Measurements from ENCODE around the gene SLC16A12. TPM values are rescaled to one million over a fixed set of nuclear protein-coding genes. Genes with fewer than 3 reads are reported as not detected.
"Not testable (repeated sequence)": the region's sequence is repeated elsewhere in the genome, so short reads cannot be mapped to it uniquely, and the experiment has no call there.

Gene SLC16A12
- total and polyA plus RNA-seq, 2 donors (not counting 3 experiments of a cell fraction or from before 2014, with no cell fraction given): not detected

DNA sequence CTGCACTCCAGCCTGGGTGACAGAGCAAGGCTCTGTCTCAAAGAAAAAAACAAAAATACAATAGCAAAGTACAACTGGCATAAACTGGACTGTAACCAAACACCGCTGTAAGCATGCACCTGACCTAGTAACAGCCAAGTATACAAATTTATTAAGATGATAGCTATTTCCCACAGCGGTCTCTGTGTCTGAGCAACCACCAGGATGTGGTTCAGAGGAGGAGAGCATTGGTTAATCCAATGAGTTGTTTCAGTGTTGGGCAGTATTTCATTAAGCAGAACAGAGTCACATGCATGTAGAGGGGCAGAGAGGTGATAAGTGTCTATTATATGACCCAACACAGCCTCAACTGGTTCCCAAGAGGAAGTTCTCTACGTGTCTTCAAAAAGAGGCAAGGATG is 4.0 kb downstream of the SLC16A12 start:
- Histone ChIP-seq H3K4me3 (replicated peaks in 1 of 3; ENCODE audit: insufficient read depth in 1 of 3, low read depth in 1 of 3, low read length in 3 of 3) (no peak overlapping the region), H4K20me1 (replicated peaks; ENCODE audit: control insufficient read depth, extremely low read depth, insufficient read depth, low read length) (no peaks in the 10 kb centered on the region), H3K9me1 (replicated peaks; ENCODE audit: control insufficient read depth, extremely low read depth, insufficient read depth, low read length) (no peaks in the 10 kb centered on the region), H3K27me3 (ENCODE audit: control insufficient read depth in 2 of 2, insufficient read depth in 2 of 2, low read length in 2 of 2) (peaks cover 19 to 44% of the 10 kb centered on the region in 2 experiments), H2AFZ (ENCODE audit: low read depth, low read length) (no peak overlapping the region), H3K9me3 (replicated peaks; ENCODE audit: control insufficient read depth, insufficient read depth, low read length) (no peaks in the 10 kb centered on the region), H3K79me2 (ENCODE audit: control insufficient read depth, insufficient read depth, low read length) (no peaks in the 10 kb centered on the region), H3K4me2 (ENCODE audit: insufficient read depth, low read length) (no peak overlapping the region), H3K27ac (ENCODE audit: insufficient read depth, low read depth, low read length) (no peak overlapping the region), H3K36me3 (ENCODE audit: control insufficient read depth in 2 of 2, extremely low read depth in 1 of 2, insufficient read depth in 2 of 2, low read length in 2 of 2) (no peaks in the 10 kb centered on the region), H3K4me1 (ENCODE audit: control insufficient read depth, extremely low read depth, insufficient read depth, low read length) (peaks cover 3% of the 10 kb centered on the region), H3K9ac (replicated peaks; ENCODE audit: extremely low read depth, insufficient read depth, low read length) (no peak overlapping the region)
- dilution Hi-C loops (cut with MboI; ENCODE audit: extremely low pct_ligation_motif_present, low sequenced_read_pairs): no loop called here
- ChIA-PET CTCF (no interaction called here), POLR2A (no interaction called here)
- intact Hi-C loops (cut with micrococcal nuclease): no loop called here
- FAIRE-seq (no peak), DNase-seq (ENCODE audit: low read depth, low spot score) (no peak)
- no TSS peak for BruUV-seq (replicated peaks)
- TF ChIP-seq GATA2 (IDR thresholded peaks at IDR 0.05; ENCODE audit: insufficient read depth, insufficient read length, low read depth, low read length) (no peak), MYC (IDR thresholded peaks at IDR 0.05; ENCODE audit: low read depth, low read length) (no peak), FOS (IDR thresholded peaks at IDR 0.05; ENCODE audit: borderline replicate concordance, insufficient read depth, low read length) (no peak), POLR2A (IDR thresholded peaks at IDR 0.05; ENCODE audit: low read depth, low read length) (no peak), EZH2 (IDR thresholded peaks at IDR 0.05; ENCODE audit: borderline replicate concordance, low read depth, low read length, severe bottlenecking) (no peak), POLR2AphosphoS5 (IDR thresholded peaks at IDR 0.05; ENCODE audit: insufficient read depth, low read depth, low read length) (no peak), JUN (IDR thresholded peaks at IDR 0.05; ENCODE audit: borderline replicate concordance, insufficient read depth, insufficient read length, low read depth) (no peak)
- TF ChIP-seq, protein P1, sequence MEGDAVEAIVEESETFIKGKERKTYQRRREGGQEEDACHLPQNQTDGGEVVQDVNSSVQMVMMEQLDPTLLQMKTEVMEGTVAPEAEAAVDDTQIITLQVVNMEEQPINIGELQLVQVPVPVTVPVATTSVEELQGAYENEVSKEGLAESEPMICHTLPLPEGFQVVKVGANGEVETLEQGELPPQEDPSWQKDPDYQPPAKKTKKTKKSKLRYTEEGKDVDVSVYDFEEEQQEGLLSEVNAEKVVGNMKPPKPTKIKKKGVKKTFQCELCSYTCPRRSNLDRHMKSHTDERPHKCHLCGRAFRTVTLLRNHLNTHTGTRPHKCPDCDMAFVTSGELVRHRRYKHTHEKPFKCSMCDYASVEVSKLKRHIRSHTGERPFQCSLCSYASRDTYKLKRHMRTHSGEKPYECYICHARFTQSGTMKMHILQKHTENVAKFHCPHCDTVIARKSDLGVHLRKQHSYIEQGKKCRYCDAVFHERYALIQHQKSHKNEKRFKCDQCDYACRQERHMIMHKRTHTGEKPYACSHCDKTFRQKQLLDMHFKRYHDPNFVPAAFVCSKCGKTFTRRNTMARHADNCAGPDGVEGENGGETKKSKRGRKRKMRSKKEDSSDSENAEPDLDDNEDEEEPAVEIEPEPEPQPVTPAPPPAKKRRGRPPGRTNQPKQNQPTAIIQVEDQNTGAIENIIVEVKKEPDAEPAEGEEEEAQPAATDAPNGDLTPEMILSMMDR (IDR thresholded peaks at IDR 0.05; ENCODE audit: extremely low read depth in 1 of 2, insufficient read depth in 1 of 2, low read depth in 1 of 2, low read length in 2 of 2): no peak
- TF ChIP-seq, protein P2, sequence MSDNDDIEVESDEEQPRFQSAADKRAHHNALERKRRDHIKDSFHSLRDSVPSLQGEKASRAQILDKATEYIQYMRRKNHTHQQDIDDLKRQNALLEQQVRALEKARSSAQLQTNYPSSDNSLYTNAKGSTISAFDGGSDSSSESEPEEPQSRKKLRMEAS (IDR thresholded peaks at IDR 0.05; ENCODE audit: insufficient read depth, insufficient read length): no peak

DNA sequence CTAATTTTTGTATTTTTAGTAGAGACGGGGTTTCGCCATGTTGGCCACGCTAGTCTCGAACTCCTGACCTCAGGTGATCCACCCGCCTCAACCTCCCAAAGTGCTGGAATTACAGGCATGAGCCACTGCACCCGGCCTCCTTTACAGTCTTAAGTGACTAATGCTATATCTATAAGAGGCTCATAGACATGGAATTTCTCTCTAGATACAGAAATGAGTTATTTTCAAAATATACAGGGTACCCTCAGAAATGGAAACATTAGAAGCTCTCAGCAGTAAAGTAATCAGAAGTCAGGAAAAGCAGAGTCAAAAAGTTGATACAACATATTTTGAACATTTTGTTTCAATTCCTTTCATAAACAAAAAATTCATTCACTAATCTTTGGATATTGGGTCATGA is 5.7 kb downstream of the SLC16A12 start:
- H3K9ac ChIP-seq (replicated peaks; ENCODE audit: extremely low read depth, insufficient read depth, low read length); H3K79me2 ChIP-seq (ENCODE audit: control insufficient read depth, insufficient read depth, low read length); H3K4me1 ChIP-seq (ENCODE audit: control insufficient read depth, extremely low read depth, insufficient read depth, low read length); H3K9me3 ChIP-seq (replicated peaks; ENCODE audit: control insufficient read depth, insufficient read depth, low read length); H2AFZ ChIP-seq (ENCODE audit: low read depth, low read length); DNase-seq (ENCODE audit: low read depth, low spot score); H3K9me1 ChIP-seq (replicated peaks; ENCODE audit: control insufficient read depth, extremely low read depth, insufficient read depth, low read length); H3K4me3 ChIP-seq (replicated peaks in 1 of 3; ENCODE audit: insufficient read depth in 1 of 3, low read depth in 1 of 3, low read length in 3 of 3); dilution Hi-C loops (cut with MboI; ENCODE audit: extremely low pct_ligation_motif_present, low sequenced_read_pairs); H4K20me1 ChIP-seq (replicated peaks; ENCODE audit: control insufficient read depth, extremely low read depth, insufficient read depth, low read length); FAIRE-seq; H3K27ac ChIP-seq (ENCODE audit: insufficient read depth, low read depth, low read length); H3K36me3 ChIP-seq (ENCODE audit: control insufficient read depth in 2 of 2, extremely low read depth in 1 of 2, insufficient read depth in 2 of 2, low read length in 2 of 2); POLR2A ChIA-PET; BruUV-seq (replicated peaks); H3K4me2 ChIP-seq (ENCODE audit: insufficient read depth, low read length); intact Hi-C loops (cut with micrococcal nuclease): not testable (repeated sequence)
- peaks cover 9 to 30% of the 10 kb centered on the region in 2 experiments for H3K27me3 ChIP-seq (ENCODE audit: control insufficient read depth in 2 of 2, insufficient read depth in 2 of 2, low read length in 2 of 2)
- CTCF ChIA-PET: interaction anchor here (1.5 kb wide), 1 partner anchor 63 kb away, joined by 3 read pairs; no protein-coding TSS in a partner anchor

All from endothelial cell of umbilical vein (primary cell).